Activated T-helper 1 cell treated with anti-CD3 and anti-CD28 coated beads, Interleukin-12 subunit alpha, Interleukin-12 subunit beta, Interleukin-2, Interleukin-4 antibody, amounts not matched to agents 30 ng/mL and 10 ng/mL and 1 ng/mL, durations not matched to agents 14 hours and 24 hours and 36 hours (primary cell): Measurements from ENCODE around the gene GRB14. TPM values are rescaled to one million over a fixed set of nuclear protein-coding genes. Genes with fewer than 3 reads are reported as not detected.

ENCODE experiments used
- DNase-seq: peaks from one replicate; pipeline ENCODE4 v3.0.0; 2021; ENCODE audit warnings: low spot score
- H3K27ac Mint-ChIP-seq: one replicate; pipeline ENCODE4 v1.8.0; 2021; ENCODE audit warnings: mild to moderate bottlenecking, mixed read lengths
- H3K27me3 Mint-ChIP-seq: one replicate; pipeline ENCODE4 v1.8.0; 2022; ENCODE audit warnings: mild to moderate bottlenecking, moderate library complexity, mixed read lengths; ENCODE audit not compliant: insufficient read depth
- H3K36me3 Mint-ChIP-seq: one replicate; pipeline ENCODE4 v1.8.0; 2021; ENCODE audit warnings: low read depth, mixed read lengths
- H3K4me1 Mint-ChIP-seq: one replicate; pipeline ENCODE4 v1.8.0; 2021; ENCODE audit warnings: low read depth, mixed read lengths
- H3K4me3 Mint-ChIP-seq: one replicate; pipeline ENCODE4 v1.8.0; 2021; ENCODE audit warnings: mild to moderate bottlenecking, moderate library complexity, mixed read lengths
- H3K9me3 Mint-ChIP-seq: one replicate; pipeline ENCODE4 v1.8.0; 2021; ENCODE audit warnings: mixed read lengths
- intact Hi-C: fragments of 100-400 bp; cut with micrococcal nuclease; formaldehyde crosslinking; loops from one replicate; pipeline ENCODE4 v1.15.1; 2024
- total RNA-seq: library from RNA; stranded (reverse); gene quantifications from 2 replicates; pipeline ENCODE4 v1.2.3, GENCODE V29; 2022

The GRB14 gene
- total RNA-seq, 1 donor from 2014 or later = not detected

DNA sequence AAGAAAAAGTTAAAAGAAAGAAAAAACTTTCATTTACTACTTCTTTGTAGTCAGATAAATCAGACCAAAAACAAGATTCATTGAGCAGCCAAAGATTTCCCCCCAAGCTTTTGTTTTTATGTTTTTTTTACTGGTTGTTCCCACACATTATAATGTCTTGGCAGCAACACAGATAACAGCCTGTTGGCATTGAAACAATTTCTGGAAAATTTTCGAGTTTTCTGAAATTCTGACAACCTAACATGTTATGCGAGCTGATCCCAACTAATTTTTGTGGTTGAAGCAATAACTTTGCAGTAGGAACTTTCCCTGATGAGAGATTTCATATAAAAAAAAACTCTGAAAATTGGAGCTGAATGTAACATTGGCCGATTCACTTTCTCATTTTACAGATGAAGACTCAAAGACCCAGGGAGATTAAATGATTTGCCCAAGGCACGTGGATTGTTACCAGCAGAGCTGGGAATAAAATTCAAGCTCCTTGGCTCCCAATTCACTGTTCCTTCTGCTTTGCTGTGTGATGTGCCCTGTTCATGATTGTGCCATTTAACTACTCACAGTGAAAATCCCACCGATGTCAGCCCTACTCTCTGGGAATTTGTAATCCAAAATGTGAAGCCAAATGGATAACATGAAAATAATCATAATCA lies 167.5 kb downstream of the GRB14 start:
- no peaks in the 10 kb centered on the region for H3K9me3 Mint-ChIP-seq
- no peaks in the 10 kb centered on the region for H3K36me3 Mint-ChIP-seq
- intact Hi-C loops = no loop called here
- no peak overlapping the region for H3K4me3 Mint-ChIP-seq
- H3K4me1 Mint-ChIP-seq = no peaks in the 10 kb centered on the region
- no peak overlapping the region for H3K27ac Mint-ChIP-seq
- DNase-seq = no peak
- H3K27me3 Mint-ChIP-seq = no peaks in the 10 kb centered on the region

DNA sequence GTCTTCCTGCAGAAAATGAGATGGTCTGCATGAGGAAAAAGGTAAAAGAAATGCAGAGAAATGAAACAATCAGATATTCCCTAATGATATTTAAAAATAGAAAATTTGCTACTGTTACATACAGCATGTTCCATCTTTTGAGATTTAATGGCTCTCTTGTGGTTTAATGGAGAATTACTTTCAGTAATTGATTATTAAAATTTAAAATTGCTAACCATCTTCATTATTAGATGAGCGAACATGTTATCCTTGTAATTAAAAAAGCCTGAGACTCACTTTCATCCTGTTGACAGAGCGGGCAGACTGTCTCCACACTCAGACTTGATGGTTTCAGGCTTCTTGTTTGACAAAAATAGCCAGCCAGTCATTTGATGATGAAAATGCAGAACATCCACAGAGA lies 171.0 kb downstream of the GRB14 start:
- no peaks in the 10 kb centered on the region for H3K9me3 Mint-ChIP-seq
- H3K4me3 Mint-ChIP-seq = no peak overlapping the region
- intact Hi-C loops = no loop called here
- no peaks in the 10 kb centered on the region for H3K4me1 Mint-ChIP-seq
- H3K27me3 Mint-ChIP-seq = no peaks in the 10 kb centered on the region
- no peak for DNase-seq
- no peak overlapping the region for H3K27ac Mint-ChIP-seq
- H3K36me3 Mint-ChIP-seq = no peaks in the 10 kb centered on the region

DNA sequence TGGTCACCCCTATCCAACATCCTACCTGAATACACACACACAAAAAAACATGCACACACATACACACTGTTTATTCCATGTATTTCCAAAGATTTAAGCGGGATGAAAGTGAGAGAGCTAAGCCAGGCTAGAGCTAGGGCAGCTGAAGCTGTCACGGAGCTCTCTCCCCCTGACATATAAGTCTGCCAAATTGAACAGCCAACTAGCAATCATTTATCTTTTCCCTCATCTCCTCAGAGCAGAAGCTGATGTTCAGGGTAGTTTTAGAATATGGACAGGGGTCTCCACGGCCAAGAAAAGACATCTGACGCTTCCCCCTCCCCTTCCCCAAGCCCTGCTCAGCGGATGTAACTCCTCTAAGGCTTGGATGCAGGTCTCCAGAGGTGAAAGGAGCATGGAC lies 171.6 kb downstream of the GRB14 start:
- no peak for DNase-seq
- no peaks in the 10 kb centered on the region for H3K4me1 Mint-ChIP-seq
- intact Hi-C loops = no loop called here
- H3K27me3 Mint-ChIP-seq = no peaks in the 10 kb centered on the region
- H3K36me3 Mint-ChIP-seq = no peaks in the 10 kb centered on the region
- H3K4me3 Mint-ChIP-seq = no peak overlapping the region
- H3K27ac Mint-ChIP-seq = no peak overlapping the region
- no peaks in the 10 kb centered on the region for H3K9me3 Mint-ChIP-seq

DNA sequence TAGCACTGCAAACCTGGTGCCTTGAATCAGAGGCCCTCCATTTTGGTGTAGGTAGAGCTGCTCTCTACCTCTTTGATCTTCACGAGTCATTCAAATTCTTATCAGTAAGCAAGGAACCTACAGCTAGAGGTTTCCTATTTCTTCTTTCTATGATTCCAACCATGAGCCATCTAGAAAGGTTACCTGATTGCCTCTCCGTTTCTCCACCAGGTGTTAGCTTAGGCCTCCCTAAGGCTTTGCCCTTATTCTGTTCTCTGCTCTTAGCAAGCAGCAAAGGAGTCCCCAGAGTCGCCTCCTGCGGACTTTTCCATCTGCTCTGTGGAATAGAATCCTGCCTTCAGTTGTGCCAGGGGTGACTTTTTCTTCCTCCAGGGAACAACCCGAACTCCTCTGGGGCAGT lies 173.6 kb downstream of the GRB14 start:
- H3K4me1 Mint-ChIP-seq = no peaks in the 10 kb centered on the region
- intact Hi-C loops = no loop called here
- no peaks in the 10 kb centered on the region for H3K9me3 Mint-ChIP-seq
- no peak overlapping the region for H3K27ac Mint-ChIP-seq
- DNase-seq = no peak
- no peak overlapping the region for H3K4me3 Mint-ChIP-seq
- no peaks in the 10 kb centered on the region for H3K36me3 Mint-ChIP-seq
- no peaks in the 10 kb centered on the region for H3K27me3 Mint-ChIP-seq

Other genes with a start within 250 kb of the GRB14 start
- not detected in 2 replicates for gene COBLL1, start 220.3 kb upstream of the GRB14 start, total RNA-seq